HG02610 (cell line): ENCODE measurements around the gene LIN9.
"Not testable (repeated sequence)": the region's sequence is repeated elsewhere in the genome, so short reads cannot be mapped to it uniquely, and the experiment has no call there.

Experiments
- ATAC-seq: cut with Tn5 transposase; IDR thresholded peaks from one replicate; pipeline ENCODE4 v1.9.1; 2021; ENCODE audit warnings: mild to moderate bottlenecking, moderate library complexity; ENCODE audit not compliant: unreplicated experiment

LIN9 gene

DNA sequence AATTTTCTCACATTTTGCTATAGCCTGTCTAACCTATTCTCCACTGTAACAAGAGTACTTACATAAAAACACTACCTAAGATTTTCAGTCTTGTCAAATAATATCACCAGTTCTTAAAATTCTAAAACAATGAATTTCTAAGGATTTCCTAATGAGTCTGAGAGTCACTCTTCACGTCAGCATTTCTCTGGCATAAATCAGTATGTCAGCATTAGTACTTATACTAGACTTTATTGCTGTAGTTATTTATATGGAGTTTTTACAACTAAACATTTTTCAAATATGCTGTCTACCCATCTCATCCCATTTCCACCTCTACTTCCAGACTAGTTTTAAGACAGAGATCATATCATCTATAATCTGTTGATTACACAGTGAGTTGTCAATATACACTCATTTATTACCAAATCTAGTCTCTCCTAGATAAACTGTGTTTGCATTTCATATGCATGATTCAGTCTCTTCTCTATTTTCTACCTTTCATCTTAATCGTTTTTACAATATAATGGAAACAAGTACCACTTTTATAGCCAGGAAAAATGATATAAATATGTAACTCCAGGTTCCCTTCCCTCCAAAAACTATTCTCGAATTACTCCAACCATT, 32.8 kb downstream of the LIN9 start:
- ATAC-seq: no peak

DNA sequence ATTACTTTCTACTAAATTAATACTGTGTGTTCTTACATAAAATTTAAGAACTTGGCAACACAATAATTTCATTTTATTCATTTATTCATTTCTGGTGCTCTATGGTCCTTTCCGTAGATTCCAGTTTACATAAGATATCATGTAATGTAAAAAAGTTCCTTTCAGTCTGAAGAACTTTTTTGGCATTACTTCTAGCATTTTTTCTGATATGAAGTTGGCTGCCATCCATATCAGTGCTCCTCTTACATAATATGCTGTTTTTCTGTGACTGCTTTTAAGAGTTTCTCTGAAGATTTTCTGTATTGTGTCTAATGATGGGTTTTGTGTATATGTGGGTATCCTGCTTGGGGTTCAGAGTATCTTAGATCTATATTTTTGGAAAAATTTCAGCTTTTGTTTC, 34.8 kb downstream of the LIN9 start:
- no peak for ATAC-seq

DNA sequence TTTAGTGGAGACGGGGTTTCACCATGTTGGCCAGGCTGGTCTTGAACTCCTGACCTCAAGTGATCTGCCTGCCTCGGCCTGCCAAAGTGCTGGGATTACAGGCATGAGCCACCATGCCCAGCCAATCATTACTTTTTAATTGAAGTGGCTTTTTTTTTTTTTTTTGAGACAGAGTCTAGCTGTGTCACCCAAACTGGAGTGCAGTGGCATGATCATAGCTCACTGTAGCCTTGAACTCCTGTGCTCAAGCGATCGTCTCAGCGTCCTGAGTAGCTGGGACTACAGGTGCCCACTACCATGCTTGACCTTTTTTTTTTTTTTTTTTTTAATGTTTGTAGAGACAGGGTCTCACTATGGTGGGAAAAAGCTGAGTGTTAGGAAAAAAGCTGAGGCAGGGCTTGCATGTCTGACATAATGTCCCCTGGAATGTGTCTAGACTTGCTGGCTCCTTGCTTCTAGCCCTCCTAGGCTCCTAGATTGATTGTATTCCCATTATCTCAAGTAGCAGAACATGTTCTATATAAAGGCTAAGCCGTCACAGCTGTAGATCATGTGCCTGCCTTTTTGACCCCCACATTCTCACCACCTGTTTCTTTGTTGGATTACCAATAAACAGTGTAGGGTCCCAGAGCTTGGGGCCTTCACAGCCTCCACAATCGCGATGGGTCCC, 36.6 kb downstream of the LIN9 start:
- not testable (repeated sequence) for ATAC-seq

DNA sequence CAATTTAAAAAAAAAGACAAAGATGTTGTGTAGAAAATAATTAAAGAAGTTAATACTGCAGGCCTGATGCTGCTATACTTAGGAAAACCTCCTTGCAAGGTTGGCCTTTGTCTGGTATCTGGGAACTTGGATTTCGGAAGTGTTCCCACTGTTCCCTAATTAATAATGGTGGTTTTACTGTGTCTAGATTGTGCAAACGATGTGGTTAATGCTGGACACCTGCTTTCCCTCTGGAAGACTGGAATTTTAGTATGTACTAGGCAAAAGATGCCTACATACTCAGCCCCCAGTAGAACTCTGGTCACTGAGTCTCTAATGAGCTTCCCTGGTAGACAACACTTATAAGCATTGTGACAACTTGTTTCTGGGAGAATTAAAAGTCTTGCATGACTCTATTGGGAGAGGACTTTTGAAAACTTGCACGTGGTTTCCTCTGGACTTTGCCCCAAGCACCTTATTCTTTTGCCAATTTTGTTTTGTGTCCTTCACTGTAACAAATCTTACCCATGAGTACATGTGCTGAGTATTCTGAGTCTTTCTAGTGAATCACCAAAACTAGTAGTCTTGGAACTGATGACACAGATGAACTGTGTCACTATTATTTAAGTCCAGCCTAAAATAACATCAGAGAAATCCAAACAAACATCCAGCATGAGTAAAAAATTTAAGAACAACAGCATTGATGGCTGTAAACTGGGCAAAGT, 40.4 kb downstream of the LIN9 start:
- no peak for ATAC-seq

DNA sequence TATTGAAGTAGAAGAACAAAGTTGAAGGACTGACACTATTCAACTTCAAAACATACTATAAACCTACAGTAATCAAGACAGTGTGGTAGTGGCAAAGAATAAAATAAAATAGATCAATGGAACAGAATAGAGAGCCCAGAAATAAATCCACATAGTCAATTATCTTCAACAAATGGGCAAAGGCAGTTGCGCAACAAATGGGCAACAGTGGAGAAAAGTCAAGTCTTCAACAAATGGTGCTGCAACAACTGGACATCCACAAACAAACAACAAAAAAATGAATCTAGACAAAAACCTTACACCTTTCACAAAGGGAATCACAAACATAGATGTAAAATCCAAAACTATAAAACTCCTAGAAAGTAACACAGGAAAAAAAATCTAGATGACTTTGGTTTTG, 47.1 kb downstream of the LIN9 start:
- no peak for ATAC-seq

DNA sequence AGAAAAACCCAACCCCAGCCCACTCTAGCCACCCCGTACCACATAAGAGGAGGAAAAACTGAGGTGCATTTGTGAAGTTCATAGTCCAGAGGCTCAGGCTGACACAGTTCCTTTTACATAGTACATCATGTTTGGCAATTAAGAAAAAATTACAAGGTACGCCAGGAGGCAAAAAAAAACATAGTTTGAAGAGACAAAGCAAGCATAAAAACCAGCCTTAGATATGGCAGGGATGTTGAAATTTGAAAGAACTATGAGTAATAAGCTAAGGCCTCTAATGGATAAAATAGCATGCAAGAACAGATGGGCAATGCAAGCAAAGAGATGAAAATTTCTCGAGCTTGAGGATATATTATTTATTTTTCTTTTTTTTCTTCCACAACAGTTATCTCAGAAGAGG, 53.6 kb downstream of the LIN9 start:
- no peak for ATAC-seq

DNA sequence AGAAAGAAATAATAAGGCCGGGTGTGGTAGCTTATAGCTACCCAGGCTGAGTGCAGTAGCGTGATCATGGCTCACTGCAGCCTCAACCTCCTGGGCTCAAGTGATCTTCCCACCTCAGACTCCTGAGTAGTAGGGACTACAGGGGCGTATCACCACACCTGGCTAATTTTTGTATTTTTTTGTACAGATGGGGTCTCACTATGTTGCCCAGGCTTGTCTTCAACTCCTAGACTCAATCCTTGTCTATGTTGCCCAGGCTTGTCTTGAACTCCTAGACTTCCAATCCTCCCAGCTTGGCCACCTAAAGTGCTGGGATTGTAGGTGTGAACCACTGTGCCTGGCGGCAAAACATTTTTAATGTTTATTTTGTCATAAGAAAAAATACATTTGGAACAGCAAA, 55.0 kb downstream of the LIN9 start:
- ATAC-seq: no peak

DNA sequence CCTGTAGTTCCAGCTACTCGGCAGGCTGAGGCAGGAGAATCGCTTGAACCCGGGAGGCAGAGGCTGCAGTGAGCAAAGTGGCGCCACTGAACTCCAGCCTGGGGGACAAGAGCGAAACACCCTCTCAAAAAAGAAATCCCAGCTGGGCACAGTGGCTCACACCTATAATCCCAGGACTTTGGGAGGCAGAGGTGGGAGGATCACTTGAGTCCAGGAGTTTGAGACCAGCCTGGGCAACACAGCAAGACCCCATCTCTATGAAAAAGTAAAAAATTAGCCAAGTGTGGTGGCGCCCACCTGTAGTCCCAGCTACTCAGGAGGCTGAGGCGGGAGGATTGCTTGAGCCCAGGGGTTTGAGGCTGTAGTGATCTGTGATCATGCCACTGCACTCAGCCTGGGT, 56.1 kb downstream of the LIN9 start:
- ATAC-seq: not testable (repeated sequence)

DNA sequence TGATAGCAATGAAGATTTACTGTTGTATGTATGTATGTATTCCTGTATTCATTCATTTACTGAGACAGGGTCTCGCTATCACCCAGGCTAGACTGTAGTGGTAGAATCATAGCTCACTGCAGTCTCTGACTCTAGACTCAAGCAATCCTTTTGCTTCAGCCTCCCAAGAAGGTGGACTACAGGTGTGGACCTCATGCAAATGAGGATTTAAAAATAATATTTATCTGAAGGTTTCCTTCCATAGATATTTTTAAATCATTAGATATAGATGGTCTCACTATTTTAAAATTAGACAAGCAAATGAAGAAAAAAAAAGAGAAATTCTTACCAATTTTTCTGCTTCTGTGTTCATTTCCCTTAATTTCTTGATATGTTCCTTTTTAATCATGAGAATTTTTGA, 58.5 kb downstream of the LIN9 start:
- ATAC-seq: no peak

DNA sequence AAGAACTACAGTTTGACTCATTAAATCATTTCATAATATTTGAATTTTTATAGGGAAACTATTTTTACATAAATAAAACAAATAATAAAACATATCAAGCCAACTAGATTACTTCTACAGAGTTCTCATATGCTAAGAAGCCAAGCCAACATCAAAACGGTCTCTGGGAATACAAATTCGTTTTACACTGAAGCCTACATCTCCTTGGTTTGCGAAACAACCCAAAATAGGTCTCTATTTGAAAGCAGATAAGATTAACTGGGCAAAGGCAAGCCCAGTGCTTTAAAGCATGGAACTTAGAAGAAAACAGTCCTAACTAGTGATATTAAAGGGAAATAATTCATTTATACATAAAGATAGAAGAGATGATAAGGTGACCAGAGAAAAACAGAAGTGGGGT, 60.2 kb downstream of the LIN9 start:
- no peak for ATAC-seq

DNA sequence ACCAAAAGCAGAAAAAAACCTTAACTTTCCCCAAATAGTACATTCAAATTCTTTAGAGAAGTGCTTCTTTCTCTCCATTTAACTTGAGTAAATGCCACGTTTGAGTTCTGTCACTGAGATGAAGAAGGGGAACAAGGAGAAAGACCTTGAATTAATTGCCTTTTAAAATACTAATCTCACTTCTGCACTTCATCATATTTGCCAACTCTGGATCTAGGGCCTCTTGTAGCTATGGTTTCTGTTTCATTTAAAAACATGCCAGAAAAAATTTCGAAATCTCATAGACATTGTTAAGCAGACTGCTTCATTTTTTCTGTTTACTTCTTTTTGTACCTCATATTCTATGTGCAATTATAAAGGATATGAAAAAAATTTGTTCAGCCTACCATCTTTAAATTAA, 60.9 kb downstream of the LIN9 start:
- ATAC-seq: no peak

DNA sequence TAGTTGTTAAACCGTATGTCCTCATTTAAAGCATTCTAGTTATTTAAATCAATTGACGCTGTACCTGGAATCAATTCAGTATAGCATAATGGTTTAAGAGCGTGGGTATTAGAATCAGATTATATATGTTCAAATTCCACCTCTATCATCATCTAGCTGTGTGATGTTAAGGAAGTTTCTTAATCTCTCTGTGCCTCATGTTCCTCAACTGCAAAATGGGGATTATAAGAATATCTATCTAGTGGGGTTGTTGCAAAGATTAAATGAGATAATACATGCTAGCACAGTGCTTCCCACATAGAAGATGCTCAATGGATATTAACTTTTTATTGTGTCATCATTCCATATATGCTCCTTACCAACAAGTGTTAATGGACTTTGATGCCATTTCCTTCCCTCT, 69.5 kb downstream of the LIN9 start:
- ATAC-seq: no peak

DNA sequence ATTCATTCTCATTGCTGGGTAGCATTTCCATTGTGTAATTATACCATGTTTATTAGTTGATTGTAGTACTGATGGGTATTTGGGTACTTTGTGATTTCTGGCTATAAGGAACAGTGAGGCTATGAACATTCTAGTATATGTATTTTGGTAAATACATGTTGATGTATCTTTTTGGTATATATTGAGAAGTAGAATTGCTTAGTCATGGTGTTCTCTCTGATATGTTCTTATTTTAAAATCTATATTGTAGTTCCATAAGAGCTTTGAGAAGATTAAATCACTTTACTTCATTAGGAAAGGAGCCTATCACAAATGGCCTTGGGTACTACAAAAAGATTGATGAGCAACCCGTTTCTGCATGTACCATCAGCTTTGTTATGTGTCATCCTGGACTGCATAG, 72.1 kb downstream of the LIN9 start:
- no peak for ATAC-seq

DNA sequence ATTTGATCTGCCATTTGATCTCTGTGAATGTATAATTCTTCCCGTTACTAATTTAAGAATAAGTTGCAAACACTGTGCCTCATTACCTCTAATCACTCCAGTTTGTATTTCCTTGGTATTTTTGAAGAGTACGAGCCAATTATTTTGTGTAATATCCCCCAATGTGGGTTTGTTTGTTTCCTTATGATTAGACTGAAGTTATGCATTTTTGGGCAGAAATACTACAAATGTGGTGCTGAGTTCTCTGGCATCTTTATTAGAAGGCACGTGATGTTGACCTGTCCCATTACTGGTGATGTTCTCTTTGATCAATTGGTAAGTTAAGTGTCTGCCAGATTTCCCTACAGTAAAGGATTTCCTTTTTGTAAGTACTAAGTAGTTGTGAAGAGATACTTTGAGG, 75.2 kb downstream of the LIN9 start:
- no peak for ATAC-seq

DNA sequence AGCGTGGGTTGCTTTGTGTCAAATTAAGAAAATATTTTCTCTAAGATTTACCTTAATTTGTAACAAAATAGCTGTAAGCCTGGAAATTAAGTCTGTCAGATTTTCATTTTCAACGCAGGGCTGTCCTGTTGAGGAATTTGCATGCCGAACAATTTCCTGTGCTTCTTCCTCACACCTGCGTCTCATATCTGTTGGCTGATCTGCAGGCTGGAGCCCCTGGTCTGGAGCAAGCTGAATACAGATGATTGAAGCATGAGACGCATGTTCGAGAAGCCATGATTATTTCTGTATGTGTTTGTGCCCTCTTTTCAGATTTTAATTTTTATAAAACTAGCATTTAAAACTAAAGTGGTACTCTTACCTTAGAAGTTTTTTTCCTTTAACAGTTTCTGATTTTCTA, 75.7 kb downstream of the LIN9 start:
- ATAC-seq: no peak

DNA sequence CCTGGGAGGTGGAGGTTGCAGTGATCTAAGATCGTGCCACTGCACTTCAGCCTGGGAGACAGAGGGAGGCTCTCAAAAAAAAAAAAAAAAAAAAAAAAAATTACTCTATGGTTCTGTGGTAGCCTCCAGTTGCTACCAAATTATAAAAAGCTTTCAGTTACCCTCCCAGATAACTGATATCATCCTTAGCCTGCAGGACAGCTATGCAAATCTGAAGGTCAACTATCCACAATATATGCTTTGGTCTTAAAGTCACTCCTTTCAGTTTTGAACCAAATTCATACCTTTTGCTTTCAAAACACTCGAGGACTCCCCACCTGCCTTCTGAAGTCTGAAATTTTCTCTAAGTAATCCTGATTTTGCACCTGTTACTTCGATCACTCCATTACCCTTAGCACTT, 82.4 kb downstream of the LIN9 start:
- ATAC-seq: no peak

DNA sequence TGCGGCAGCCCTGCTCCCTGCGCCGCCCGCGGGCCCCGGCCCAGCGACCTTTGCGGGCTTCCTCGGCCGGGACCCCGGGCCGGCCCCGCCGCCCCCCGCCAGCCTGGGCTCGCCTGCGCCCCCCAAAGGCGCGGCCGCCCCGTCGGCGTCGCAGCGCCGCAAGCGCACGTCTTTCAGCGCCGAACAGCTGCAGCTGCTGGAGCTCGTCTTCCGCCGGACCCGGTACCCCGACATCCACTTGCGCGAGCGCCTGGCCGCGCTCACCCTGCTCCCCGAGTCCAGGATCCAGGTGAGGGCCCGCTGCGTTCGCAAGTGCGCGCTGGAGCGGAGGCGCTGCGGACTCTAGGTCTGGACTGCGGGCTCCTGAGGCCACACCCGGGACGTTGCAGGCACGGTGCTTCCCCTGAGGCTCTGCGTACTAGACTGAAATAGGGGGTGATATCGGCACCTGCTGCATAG, 85.1 kb downstream of the LIN9 start:
- peak; percentile 66 for ATAC-seq

DNA sequence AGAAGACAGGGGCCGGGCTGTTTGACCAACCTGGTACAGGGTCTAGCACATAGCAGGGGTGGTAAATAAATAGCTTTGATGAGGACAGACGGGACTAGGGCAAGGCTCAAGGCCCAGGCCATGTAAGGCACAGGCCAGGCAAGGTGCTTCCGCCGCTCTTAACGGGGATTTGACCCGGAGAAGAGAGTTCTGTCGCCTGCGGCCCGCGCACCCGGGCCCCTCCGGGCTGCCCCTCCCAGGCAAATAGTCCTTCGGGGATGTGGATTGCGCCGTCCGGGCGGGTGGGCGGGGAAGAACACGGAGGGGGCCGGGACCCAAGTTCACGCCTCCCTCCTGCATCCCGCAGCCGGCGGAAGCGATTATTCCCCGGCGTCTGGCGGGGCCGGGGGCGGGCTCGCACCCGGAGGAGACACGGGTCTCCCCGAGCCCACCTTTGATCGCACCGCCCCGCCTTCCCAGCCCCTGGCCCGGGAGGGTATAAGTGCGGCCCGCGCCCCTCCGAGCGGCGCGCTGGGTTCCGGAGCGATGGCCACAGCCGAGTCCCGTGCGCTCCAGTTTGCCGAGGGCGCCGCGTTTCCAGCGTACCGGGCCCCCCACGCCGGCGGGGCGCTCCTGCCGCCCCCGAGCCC, 85.7 kb downstream of the LIN9 start, which contains the start of gene MIXL1:
TSS of gene MIXL1 (plus strand) at position 508 of the 629 bp plus-strand sequence. CDS start at position 526, 18 bp downstream.
- peak; percentile 30 for ATAC-seq

DNA sequence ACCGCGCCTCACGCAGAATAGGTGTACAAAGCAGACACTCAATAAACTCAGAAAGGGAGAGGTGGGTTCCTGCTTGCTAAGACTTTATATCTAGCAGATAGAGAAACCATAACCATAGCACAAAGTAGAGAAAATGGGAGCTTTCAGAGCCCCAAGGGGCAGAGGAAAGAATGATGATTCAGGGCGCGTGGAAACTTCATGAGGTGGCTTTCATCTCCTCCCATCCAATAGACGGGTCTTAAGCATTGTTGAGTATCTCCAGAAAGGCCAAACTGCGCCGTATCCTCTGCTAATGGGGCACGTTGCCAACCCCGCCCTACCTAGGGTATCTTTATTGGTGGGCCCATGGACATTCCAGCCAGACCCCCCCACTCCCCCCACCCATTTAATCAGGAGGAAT, 86.3 kb downstream of the LIN9 start:
- no peak for ATAC-seq

DNA sequence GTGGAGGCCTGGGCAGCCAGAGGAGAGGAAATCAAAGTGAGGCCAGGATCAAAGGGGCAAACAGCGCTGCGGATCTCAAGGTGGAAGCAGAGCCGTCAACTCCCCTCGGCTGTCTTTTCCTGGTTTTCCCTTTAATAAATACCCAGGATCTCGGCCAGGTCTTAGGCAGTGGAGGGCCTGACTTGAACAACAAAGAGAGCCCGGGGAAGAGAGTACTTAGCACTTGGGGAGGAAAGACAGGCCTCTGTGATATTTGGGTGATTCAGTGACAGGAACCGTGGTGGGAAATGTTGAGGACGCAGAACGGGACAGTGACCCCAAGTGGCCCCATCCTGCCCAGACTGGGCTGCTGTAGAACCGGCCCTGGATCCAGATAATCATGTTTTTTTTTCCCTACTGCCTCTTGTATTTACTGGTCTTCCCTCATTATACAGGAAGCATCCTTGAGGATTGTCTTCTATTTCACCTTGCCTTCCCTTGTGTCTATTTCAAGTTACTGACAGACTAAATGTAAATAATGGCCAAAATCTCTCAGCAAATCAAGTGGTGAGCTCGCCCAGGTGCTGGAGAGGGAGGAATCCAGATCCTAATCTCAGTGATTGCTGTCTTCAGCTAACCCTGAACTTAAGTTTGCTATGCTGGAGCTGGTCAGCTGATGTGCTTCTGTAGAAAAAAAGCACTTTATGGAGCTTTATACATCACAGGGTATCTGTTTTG, 88.3 kb downstream of the LIN9 start:
- ATAC-seq: no peak

DNA sequence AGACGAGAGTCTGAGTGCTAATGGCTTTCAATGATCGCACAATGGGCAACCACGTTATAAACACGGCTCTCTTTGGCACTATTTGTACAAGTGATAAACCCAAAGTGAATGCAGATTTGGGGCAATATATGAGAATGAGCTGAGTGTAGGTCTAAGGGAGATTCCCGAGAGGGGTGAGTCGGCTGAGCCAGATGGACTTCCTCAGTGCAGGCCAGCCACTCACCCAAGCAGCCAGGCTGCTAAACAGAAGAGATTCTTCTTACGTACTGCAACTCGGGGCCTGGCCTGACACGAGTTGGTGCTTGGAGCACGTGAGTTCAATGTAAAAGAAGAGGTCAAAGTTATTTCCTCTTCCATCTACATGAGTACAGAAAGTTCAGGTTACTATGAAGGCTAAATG, 91.7 kb downstream of the LIN9 start:
- no peak for ATAC-seq
